HUDEP-2 (cell line): ENCODE data around the gene PTPRK.

Experiments
- DNase-seq, 76 experiments: peaks; one replicate each; lab custom pipeline; 2025; ENCODE audit not compliant: unreplicated experiment in 76 of 76; lab: John Stamatoyannopoulos, UW

The PTPRK gene

DNA sequence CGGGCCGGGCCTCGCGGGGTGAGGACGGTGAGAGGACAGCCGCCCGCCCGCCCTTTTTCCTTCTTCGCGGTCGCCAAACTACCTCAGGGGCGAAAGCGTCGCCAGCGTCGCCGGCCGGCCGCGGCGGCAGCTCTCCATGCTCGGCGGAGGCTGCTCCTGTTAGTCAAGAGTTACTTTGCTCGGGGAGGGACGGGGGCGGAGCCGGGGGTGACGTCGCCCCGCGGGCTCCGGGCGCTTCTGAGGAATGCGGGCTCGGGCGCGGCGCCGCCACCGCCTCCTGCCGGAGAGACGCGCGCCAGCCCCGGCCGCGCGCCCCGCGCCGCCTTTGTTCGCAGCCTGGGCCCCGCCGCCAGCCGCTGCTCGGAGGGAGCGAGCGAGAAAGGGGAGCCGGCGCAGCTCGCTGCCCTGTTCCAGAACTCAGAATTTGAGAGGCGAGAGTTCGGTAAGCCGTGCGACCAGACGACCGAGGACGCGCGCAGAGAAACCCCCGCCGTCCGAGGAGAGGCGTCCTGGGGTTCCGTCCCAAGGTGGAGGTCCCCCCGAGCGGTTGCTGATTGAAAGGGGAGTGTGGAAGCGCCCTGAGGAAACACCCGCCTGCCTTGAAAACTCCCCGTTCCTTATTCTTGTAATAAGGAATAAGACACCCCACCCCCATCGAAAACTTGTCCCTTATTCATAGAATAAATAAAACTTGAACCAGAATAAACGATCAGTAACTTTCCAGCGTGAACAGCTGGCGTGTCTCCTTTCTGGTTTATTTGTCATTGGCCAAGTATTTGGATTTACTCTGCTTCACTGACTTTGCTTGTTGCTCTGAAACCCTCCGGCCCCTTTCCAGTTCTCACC lies at the start of gene PTPRK:
Gene PTPRK (minus strand): TSS at position 164 of the 846 bp plus-strand sequence. CDS start 241 bp downstream, outside the sequence.
- peak in 71 of 76 experiments; percentile 15 to 94 (median 76) for DNase-seq

DNA sequence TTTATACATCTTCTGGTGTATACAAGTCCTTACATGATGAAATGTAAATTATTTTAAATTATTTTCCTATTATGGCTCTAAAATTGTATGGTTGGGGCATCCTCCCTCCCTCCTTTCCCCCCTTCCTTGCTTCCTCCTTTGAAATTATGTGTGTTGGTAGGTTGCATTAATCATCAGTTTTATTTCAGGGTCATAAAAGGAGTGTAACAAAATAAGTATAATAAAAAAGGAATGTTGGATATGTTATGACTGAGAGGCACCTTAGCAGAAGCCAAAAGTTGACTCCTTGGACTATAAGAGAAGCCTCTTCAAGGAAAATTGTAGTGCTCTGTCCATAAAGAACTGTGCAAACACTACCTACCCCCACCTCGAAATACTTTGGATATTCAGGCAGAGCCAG lies 46.6 kb upstream of the PTPRK start:
- DNase-seq: no peak

DNA sequence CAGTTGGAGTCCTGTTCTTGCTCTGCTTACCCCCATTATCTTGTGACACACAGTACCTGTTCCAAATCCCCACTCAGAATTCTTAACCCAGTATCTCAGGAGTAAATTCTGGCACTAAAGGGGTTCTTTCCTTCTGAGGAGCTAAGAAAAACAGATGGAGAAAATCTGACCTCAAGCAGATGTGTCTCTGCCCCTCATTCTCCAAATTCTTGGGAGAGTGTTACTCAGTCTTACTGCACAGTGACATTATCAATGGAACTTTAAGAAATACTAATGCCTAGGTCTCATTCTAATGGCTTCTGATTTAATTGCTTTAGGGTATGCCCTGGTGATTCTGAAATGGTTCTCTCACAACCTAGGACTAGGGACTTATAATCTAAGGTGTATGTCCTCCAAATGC lies 40.6 kb upstream of the PTPRK start:
- DNase-seq: no peak

DNA sequence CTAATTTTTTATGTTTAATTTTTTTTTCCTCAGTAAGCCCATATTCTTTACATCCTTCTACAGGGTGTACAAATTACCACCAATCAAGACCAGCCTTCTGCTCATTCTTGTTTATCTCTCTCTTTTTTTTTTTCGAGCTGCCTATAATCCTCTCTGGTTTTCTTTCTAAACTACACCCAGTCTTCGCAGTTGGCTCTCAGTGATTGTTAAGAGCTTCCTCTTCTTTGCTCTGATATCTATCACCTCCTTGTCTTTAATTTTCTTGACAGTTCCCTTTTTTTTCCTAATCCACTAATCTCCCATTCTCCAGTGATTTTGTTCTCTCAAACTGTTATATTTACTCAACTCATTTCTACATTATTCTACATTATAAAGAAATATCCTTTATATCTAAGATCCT lies 38.5 kb upstream of the PTPRK start:
- no peak for DNase-seq

DNA sequence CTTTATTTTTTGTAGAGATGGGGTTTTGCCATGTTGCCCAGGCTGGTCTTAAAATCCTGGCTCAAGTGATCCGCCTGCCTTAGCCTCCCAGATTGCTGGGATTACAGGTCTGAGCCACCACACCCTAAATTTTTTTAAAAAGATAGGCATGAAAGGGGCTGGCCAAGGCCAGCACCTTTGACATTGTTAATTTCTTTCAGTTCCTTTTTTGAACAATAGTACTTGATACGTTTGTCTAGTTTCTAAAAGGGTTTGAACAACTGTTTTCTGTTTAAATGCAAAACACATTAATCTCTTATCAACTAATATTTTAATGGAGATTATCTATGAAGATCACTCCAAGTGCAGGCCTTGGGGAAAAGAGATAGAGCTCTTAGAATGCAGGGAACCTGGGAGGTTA lies 37.6 kb upstream of the PTPRK start:
- no peak for DNase-seq

DNA sequence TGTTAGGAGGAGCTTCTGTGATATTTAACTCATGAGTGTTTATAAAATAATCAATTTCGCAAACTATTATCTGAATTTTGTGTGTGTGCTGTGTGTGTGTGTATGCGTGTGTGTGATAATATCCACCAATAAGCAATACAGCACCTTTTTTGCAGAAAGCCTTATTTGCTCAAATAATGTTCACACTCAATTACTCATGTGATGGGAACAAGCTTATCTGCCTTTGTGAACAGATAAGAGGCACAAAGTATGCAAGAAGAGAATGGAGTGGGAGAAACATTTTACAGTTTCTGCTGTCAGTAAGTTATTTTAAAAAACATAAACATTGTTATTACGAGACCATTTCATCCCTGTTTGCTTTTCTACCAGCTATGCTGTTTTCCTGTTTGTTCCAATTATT lies 36.7 kb upstream of the PTPRK start:
- DNase-seq: no peak

DNA sequence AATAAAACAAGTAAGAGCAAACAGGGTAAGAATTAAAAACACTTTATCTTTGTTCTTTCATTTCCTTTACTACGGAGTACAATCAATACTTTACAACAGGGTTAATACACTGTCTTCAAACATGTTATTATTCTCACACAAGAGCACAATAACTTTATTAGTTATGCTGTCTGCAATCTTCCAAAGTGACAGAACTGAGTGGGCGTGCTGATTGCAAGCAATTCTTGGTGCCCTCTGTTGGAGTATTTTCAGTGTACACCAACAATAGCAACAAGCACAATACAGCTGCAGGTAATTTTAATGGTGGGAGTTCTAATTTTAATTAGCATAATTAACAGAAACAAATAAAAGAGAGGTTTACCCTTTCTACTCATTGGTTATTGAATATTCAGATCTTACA lies 33.9 kb upstream of the PTPRK start:
- DNase-seq: no peak

DNA sequence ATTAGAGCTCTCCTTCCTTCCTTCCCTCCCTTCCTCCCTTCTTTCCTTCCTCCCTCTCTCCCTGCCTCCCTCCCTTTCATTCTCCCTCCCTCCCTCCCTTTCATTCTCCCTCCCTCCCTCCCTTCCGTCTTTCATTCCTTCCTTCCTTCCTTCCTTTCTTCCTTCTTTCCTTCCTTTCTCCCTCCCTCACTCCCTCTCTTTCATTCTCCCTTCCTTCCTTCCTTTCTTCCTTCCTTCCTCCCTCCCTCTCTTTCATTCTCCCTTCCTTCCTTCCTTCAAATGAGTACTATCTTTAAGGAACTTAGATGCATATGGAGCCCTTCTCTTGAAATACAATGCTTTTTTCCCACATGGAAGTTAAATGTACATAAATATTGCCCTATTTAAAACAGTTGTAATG lies 20.9 kb upstream of the PTPRK start:
- no peak for DNase-seq

DNA sequence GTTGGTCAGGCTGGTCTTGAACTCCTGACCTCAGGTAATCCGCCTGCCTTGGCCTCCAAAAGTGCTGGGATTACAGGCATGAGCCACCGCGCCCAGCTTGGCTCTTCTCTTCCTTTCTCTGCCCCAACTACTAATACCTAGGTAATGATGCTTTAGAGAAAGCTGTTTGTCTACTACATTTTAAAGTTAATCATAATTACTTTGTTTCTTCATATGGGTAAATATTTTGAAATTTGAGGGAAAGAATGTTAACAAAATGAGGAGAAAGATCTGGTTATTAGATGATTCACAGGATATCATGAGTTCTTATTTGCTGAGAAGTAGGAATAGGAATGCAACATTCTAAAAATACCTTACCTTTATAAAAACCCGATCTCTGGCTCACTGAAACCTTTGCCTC lies 18.4 kb upstream of the PTPRK start:
- DNase-seq: no peak

DNA sequence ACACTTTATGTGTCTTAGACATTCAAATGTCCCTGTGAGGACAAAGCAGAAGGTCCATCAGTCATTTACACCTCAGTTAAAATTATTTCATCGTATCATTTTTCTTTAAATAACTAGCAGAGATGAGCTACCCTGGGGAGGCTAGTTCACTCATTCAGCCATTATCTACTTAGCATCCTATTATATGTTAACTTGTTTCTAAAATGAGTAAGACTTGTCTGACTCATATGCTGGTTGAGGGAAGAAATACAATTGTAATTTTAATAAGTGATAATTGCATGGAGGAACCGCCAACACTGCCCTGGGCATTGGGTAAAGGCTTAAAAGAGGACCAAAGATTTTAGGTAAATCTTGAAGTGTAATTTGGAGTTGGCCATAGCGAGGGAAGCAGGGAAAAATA lies 12.4 kb upstream of the PTPRK start:
- DNase-seq: no peak

DNA sequence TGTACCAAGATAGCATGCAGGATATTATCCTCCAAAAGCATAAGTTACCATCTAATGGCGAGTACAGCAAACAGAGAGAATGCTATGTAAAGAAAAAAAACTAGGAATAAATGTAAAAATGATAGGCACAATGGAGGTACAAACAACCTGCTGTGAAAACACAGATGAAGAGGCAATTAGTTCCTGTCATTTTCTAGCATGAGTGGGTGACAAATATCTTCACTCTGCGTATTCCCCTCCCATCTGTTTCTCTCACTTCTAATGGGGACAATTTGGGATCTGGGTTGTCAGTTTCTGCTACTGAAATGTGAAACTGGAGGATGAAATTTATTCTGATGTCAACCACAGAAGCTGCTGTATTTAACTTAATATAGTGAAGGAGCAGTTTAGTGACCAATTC lies 11.7 kb upstream of the PTPRK start:
- DNase-seq: no peak

DNA sequence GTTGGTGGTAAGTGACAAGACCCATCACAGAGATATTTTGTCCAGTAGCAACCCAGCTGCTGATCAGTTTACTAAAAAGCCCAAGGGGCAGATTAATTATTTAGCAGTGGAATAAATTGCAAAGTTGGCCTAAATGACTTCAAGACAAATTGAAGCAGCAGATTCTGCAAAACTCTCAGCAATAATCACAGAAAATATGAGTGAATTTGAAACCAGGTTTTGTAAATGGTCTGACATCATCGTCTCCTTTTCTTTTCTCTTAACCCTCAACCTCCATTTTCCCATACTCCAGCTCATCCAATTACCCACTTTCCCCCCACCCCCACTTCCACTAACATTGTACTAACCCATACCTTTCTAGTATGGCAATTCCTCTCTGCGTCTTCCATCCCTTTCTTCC lies 11.3 kb upstream of the PTPRK start:
- no peak for DNase-seq

DNA sequence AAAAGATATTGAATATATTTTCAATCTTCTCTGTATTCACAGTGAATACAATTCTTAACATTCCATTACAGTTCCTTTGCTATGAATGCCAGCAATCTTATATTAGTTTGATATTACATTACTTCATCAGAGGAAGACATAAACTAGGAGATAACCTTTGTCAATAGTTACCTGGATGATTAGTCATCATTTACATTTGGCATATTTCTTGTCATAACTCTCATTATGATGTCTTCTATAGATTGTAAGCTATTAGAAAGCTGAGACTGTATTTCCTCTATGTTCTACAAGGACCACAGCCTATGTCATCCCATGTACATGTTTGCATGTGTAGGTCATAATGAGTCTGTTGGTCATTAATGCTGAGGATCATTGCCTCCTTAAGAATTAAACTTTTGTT lies 7.8 kb upstream of the PTPRK start:
- DNase-seq: no peak

DNA sequence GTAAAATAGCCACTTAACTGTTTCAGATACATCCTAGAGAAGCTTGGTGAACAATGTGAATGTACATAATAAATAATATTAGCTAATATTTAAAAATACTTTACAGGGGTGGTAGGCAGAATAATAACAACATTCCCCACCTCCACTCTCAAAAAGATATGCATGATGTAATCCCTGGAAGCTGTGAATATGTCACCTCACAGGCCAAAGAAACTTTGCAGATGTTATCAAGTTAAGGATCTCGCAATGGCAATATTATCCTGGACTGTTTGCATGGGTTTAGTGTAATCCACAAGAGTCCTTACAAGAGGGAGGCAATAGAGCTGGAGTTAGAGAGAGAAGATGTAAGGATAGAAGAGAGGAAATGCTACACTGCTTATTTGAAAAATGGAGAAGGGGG lies 7.0 kb upstream of the PTPRK start:
- no peak for DNase-seq

DNA sequence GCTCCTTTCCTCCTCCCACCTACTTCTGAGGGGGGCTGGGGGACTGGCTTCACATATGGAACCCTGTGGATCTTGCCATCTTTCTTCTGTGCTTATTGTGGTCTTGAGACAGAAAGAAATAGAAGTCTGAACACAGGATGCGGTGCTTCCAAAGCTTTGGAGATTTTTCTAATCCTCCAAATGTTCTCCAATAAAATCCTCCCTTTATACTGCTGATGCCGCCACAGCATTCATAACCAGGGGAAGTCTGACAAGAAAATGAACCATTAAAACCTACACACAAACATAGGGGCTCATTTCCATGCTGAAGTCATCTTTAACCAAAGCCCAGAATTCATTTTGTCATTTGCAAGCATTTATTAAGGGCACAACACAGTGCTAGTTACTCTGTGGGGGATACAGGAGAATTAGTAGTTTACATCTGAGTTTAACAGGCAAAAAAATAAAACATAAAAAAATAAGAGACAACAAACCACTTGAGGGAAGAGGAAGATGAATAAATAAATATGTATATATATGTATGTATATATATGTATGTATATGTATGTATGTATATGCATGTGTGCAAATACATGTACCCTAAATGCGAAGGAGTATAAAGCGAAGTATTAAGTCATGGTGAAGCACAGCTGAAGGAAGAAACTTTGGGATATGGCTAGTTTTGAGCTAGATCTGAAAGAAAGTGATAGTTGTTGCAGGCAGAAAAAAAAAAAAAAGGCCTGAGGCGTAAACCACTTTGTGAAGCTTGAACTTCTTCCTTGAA lies 5.9 kb upstream of the PTPRK start:
- no peak for DNase-seq

DNA sequence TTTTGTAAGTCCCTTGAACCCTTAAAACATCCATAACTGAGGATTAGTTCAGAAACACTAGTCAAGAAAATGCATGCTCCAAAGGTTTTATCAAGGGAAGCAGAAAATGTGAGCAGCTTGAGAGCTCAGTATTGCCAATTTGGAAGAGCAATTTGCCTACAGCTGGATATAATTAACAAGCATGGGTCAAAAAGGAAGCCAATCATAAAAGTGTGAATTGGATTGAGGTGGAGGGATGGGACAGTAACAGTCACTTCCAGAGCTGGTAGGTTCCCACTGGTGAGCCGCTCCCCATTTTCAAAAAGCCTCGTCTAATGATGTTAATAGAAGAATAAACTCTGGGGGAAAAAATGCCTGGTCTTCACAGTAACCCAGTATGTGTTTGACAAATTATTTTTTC lies 5.0 kb upstream of the PTPRK start:
- no peak for DNase-seq

DNA sequence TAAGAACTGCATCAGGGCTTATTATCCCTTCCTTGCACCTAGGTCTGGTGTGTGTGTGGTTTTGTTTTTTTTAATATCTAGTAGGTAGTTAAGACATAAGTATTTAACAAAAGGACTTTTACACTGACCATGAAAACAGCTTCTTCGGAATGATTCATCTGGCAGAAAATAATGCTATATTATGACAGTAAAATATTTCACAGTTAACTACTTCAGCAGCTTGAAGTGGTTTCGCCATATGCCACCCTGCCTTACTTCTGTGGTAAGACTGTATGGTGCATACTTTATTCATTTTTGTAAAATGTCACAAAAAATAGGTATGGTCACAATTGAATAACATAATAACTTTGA lies 858 bp upstream of the PTPRK start:
- no peak for DNase-seq

DNA sequence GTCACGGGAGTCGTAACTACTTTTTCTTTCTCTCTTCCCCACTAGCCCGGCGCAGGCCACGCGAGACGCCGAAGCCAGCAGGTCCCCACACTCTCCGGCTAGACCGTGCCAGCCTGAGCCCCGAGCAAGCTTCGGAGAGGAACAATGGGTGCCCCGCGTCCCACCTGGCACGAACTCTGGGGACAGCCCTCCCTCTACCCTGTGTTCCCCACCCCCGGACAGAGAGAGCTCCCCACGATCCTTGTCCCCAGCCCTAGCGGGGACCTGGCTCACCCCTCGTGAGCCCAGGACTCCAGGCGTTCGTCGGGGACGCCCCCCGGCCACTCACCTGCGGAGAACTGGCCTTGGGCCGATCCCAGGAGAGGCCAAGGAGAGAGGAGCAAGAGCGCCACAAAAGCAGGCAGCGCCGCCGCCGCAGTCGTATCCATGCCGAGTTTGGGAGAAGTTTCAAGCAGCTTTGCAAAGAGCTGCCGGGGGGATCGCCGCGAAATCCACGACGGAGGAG lies 416 bp downstream of the PTPRK start:
- DNase-seq: peak in 20 of 76 experiments; percentile 9 to 84 (median 54)

DNA sequence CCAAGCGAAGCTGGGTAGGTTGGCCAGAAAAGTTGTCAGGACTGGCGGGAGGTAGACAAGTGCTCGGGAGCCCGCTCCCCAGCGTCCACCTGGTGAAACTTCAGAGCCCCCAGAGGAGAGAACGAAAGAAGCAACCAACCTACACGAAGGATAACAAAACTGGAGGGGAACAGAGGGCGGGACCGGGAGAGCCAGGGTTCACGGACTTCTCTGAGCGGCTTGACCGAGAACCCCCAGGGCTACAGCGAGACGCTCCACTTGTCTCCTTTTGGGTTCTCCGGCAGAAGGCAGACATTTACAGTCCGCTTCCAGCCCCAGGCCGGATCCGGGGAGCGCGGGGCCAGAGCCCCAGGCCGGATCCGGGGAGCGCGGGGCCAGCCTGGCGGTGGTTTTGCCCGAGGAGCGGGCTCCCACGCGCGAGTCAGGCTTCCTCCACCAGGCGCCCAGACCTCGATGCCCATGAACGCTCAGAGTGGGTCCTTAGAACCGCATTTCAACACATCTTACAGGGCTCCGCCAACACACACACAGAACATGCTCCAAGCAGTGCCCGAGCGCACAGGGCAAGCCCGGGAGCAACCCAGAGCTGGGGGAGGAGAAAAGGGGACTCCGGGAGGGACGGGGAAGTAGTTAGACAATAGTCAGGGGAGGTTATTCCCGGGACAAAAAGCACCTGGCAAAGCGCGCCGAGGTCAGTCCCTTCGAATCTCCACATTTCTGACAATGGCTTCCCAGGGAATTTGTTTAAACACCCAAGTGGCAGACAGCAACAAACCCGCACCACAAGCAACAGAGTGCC lies 1.1 kb downstream of the PTPRK start:
- peak in 13 of 76 experiments; percentile 5 to 51 (median 22) for DNase-seq

DNA sequence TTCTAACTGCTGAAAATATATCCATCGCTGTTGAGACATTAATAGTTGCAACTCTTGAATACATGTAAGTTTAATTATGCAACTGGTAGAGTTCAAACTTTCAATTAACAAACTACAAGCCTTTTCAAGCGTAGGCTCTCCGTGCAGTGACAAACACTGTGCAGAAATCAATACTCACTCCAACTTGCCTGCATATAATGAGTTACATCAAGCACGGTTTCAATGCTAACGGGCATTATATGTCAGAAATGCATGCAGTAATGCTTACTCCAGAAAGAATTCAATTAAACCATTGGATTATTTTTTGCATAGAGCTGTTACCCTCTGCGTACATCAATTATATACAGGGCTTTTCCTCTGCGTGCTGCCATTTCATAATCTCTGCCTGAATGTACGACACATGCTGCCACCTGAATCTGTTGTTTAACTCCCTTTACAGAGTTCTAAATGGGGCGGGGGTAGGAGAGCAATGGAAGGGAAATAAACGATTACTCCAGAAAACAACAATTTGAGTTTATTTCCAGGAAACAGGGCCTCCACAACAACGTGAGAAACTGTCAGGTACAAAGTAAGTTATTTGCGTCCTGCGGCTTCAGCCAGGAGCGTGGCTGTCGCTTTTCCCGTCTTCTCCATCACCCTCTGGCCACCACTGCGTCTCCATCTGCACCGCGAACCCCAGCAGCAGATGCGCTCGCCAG lies 1.8 kb downstream of the PTPRK start:
- DNase-seq: no peak

DNA sequence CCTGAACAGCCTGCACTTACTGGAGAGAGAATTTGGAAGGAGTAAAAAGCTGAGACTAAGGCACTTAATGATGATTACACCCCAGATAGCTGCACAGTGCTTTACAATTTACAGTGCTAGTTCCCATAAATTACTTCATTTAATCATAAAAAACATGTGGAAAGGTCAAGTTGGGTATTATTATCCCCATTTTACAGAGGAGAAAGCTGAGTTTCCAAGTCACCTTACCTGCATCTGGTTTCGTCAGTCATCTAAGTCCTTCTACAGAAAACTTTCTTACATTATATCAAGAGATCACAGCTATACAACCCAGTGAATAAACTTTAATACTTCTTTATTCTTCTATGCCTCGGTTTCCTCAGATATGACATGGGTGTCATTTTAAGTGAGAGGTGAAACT lies 3.3 kb downstream of the PTPRK start:
- DNase-seq: no peak
